GM19324 (cell line): ENCODE measurements around the gene DTNBP1.

ENCODE experiments used
- ATAC-seq: cut with Tn5 transposase; IDR thresholded peaks from one replicate; pipeline ENCODE4 v1.9.1; 2021; ENCODE audit warnings: mild to moderate bottlenecking, moderate library complexity; ENCODE audit not compliant: unreplicated experiment, low FRiP score

The DTNBP1 gene

GRCh38 chr6:15594512-15595259 lies 68.1 kb downstream of the DTNBP1 start:
- ATAC-seq: no peak

DNA sequence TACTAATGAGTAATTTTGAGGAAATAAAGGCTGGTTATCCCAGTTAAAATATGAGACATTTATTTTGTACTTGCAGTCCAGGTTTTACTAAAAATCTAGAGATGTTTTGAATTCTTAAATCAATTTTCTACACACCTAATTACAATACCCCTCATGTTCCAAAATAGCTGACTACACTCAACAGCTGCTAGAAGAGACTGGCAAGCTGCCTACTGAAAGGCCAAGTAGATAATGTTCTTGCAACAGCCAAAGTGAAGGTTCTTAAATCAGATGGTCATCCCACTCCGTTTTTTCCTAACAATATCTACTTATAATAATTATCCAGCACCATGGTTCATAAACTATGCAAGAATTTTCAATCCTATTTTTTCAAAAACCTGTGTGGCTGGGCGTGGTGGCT lies 69.0 kb downstream of the DTNBP1 start:
- ATAC-seq: no peak

- no peak for ATAC-seq
These were observed 70.2 kb downstream of the DTNBP1 start for GRCh38 chr6:15592610-15593009.

DNA sequence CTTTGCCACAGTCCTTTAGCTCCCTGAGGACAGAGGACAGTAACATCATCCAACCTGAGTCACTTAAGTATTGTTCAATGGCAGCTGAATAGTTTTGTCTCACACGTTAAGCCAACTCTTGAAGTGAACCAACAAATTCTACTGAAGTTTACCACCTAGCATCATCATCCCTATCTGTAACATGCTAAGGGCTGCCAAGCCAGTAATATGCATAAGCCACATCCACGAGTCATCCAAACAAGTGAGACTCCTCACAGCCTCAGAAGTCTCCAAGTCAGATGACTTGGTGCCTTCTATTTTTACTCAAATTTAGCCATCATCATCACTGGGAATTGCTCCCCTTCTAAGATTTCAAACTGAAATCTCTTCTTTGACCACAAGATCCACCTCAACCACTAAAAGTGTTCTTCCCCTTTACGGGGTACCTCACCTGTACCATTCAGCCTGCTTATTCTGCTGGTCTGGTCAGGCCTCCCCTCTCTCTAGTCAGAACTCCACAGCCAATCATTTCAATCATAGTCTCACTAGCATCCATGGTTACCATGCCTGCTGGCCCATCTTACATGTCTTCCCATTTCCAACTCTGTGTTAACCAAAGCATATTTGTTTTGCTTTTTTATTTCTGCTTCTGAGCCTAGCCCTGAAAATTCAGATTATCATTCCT lies 73.7 kb downstream of the DTNBP1 start:
- no peak for ATAC-seq

GRCh38 chr6:15586503-15586902 lies 76.3 kb downstream of the DTNBP1 start:
- no peak for ATAC-seq

GRCh38 chr6:15585760-15586214 lies 77.0 kb downstream of the DTNBP1 start:
- ATAC-seq: no peak

- no peak for ATAC-seq
These were observed 80.3 kb downstream of the DTNBP1 start for GRCh38 chr6:15582499-15582898.

DNA sequence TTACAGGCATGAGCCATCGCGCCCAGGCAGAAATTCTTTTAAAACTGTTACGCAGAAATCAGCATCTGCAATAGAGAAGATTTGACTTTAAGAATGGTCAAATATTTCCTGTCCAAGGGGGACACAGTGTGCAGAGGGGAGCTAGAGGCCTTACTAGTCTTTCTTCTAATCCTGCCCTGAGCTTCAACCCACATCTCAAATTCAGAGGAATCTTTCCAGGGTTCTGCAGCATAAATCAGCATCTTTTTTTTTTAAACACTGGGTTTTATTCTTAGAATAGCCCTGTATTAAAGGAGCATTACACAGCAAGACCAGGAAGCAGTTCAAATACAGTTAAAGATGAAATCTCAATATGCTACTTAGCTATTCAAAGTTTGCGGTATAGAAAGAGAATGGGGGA lies 81.1 kb downstream of the DTNBP1 start:
- ATAC-seq: no peak

DNA sequence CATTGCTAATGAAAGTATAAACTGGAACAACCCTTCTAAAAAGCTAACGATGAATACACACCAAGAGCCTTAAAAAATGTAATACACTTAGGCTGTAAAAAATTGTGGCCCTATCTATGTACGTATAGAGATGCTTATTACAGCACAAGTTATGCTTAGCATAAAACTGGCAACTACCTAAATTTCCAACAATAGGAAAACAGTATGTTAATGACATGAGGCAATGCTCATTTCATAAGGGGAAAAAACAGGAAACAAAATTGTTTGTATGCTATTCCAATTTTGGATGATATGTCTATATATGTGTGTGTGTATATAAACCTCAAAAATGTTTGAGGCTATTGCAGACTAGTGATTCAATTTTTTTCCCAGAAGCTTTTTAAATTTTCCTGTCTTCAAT lies 82.5 kb downstream of the DTNBP1 start:
- no peak for ATAC-seq

DNA sequence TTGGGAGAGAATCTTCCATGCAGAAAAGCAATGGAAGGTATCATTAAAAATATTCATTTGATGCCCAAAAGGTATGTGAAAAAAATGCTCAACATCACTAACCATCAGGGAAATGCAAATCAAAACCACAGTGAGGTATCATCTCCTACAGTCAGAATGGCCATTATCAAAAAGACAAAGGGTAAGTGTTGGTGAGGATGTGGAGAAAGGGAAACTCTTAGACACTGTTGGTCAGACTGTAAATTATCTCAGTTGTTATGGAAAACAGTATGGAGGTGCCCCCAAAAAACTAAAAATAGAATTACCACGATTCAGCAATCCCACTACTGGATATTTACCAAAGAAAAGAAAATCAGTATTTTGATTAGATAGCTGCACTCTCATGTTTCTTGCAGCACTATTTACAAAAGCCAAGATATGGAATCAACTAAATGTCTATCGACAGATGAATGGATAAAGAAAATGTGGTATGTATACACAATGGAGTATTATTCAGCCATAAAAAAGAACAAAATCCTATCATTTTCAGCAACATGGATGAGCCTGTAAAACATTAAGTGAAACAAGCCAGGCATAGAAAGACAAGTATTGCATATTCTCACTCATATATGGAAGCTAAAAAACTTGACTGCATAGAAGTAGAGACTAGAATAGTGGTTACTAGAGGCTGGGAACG lies 84.0 kb downstream of the DTNBP1 start:
- no peak for ATAC-seq

DNA sequence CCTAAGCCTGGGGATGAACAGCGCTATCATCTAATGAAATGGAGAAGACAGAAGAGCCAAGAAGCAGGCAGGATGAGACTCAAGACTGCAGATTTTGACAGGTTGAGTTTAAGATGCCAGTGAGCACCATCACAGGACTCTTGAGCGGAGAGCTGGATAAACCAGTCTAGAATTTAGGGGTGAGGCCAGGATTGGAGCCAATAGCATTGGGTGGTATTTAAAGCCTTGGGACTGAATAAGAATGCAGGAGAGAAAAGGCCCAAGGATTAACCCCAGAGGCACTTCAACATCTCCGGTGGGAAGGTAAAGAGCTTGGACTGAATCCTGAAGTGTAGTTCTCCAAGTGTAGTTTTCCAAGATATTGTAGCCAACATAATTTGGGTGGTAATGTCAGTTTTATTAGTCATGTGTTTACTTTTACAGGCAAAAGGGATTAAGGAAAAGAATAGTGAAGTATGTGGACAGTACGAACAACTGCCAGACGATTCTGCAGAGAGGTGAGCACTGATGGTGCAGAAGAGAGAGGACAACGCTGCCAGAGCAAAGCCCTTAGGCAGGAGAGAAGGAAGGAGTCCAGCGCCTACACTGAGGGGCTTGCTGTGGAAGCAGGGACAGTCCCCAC lies 85.2 kb downstream of the DTNBP1 start:
- no peak for ATAC-seq

- ATAC-seq: no peak
These were observed 85.7 kb downstream of the DTNBP1 start for GRCh38 chr6:15577106-15577505.

- ATAC-seq: no peak
These were observed 87.3 kb downstream of the DTNBP1 start for GRCh38 chr6:15575357-15576033.

- no peak for ATAC-seq
These were observed 88.3 kb downstream of the DTNBP1 start for GRCh38 chr6:15574486-15574885.

DNA sequence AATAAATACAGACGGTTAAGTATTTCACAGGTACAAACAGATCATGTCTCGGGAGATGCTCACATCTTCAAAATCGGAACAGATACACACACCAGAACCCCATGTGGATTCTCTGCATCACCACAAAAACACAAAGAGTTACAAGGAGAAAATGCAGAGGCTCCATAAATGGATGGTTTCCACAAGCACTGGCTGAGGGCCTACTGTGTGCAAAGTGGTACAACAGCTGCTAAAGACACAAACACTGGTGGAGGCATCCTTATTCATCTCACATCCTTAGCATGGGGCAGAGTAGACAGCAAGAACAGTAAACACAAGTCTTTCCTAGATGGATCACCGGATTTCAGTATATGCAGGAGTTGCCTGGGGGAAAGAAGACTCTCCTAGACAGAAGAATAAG lies 88.8 kb downstream of the DTNBP1 start:
- no peak for ATAC-seq

DNA sequence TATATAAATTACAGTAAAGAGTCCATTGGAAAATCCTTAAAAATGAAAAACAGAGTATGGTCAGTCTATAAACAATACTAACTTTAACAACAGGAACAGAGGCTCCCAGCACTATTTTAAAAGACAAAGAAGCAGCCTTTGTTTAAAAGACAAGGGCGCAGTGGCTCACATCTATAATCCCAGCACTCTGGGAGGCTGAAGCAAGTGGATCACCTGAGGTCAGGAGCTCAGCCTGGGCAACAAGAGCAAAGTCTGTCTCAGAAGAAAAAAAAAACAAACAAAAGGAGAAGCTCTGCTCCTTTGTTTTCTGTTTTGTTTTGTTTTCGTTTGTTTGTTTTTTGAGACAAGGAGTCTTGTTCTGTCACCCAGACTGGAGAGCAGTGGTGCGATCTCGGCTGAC lies 89.4 kb downstream of the DTNBP1 start:
- no peak for ATAC-seq

DNA sequence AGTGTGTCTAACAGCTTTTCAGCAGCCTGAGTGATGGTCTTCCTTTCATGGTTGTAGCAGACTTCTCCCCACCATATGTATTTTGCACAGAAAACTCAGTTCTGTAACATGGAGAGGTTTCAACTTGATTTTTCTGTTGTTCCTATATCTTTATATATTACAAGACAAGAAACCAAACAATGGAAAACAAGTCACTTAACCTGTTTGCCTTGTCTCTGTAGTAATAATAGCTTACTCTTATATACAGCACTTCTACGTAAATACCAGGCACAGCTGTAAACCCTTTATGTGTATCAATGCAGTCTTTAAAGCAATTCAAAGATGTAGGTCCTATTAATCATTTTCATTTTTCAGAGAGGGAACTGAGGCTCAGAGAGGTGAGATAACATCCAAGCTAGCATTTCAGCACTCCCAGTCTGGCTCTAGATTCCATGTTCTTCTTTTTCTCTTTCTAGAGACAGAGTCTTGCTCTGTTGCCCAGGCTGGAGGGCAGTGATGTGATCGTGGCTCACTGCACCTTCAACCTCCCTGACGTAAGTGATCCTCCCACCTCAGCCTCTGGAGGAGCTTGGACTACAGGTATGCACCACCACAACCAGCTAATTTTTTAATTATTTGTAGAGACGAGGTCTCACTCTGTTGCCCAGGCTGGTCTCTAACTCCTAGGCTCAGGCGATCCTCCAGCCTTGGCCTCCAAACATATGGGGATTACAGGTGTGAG lies 90.4 kb downstream of the DTNBP1 start:
- no peak for ATAC-seq

GRCh38 chr6:15570171-15570570 lies 92.7 kb downstream of the DTNBP1 start:
- no peak for ATAC-seq

GRCh38 chr6:15569035-15569995 lies 93.5 kb downstream of the DTNBP1 start:
- no peak for ATAC-seq
